GM18861 (cell line): Measurements from ENCODE around the gene G6PC2.
"Not testable (repeated sequence)": the region's sequence is repeated elsewhere in the genome, so short reads cannot be mapped to it uniquely, and the experiment has no call there.

Experiments
- ATAC-seq: cut with Tn5 transposase; IDR thresholded peaks from one replicate; pipeline ENCODE4 v1.9.1; 2021; ENCODE audit not compliant: unreplicated experiment

Gene G6PC2

DNA sequence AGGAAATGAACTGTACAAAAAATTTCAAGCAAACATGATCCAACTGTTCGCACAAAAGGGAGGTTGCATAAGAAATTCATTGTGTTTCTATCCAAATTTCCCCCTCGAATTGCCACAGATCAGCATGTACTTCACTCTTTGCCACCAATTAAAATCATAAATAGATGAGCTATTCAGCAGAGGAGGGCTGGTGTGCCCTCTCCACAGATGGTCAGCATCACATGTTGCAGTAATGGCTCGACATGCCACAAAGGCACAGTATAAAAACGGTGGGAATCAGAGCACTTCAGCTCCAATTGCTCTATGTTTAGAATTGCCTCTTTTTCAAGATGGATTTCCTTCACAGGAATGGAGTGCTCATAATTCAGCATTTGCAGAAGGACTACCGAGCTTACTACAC is at the start of gene G6PC2:
TSS of gene G6PC2 (plus strand) at position 289 of the 400 bp plus-strand sequence. CDS start at position 330, 41 bp downstream.
- no peak for ATAC-seq

- no peak for ATAC-seq
These were observed 49.3 kb upstream of the G6PC2 start for GRCh38 chr2:168851674-168852320.

DNA sequence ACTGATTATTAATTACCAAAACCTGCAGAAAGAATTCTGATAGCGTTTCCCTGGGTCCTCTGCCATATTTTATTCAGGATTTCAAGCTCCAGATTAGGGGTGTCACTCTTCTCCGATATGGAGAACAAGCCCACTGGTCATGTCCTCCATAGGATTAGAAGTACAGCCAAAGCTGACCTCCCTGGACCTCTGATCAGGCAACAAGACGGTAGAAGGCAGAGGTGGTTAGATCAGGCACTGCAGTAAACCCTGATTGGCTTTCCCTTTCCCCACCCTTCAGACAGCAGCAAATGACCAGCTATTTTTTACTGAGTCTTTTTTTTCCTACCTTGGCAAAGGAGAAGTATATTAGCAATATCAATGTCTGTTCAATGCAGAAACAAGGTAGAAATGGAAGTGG is 48.6 kb upstream of the G6PC2 start:
- no peak for ATAC-seq

DNA sequence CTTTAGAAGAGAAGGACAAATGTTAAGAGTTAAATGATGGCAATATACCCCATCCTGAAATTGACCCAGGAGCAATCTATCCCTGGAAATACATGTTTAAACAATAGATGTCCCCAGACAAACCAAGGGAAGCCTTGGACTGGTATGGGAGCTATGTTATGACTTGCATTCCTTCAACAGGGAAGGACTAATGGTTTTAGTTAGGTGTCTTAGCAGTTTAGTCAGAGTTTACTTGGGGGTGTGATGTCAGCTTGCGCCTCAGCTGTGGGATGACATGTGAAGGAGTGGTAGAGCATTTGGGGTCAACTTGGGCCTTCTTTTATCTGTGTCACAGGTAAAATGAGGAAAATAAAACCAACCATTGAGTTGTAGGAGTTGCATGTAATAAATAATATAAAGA is 47.6 kb upstream of the G6PC2 start:
- no peak for ATAC-seq

- no peak for ATAC-seq
These were observed 46.4 kb upstream of the G6PC2 start for GRCh38 chr2:168854651-168855050.

DNA sequence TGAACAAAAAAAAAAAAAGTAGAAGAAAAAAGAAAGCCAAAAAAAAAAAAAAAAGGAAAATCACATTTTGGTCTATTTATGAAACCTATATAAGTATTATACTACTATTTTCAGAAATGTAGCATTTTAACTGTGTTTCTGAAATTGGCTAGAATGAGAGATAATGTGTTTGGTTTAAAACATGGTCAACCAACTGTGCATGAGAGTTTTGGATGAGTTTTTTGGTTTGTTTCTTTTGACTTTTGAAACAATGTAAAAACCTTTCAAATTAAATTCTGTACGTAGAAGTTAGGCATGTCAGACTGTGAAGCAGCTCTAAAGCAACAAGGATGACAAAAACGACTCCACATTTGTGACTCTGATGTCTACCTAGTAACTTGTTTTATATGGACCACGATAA is 45.5 kb upstream of the G6PC2 start:
- ATAC-seq: no peak

GRCh38 chr2:168858146-168858545 is 42.9 kb upstream of the G6PC2 start:
- ATAC-seq: no peak

- not testable (repeated sequence) for ATAC-seq
These were observed 33.9 kb upstream of the G6PC2 start for GRCh38 chr2:168867164-168867563.

DNA sequence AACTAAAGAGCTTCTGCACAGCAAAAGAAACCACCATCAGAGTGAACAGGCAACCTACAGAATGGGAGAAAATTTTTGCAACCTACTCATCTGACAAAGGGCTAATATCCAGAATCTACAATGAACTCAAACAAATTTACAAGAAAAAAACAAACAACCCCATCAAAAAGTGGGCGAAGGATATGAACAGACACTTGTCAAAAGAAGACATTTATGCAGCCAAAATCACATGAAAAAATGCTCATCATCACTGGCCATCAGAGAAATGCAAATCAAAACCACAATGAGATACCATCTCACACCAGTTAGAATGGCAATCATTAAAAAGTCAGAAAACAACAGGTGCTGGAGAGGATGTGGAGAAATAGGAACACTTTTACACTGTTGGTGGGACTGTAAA is 30.7 kb upstream of the G6PC2 start:
- not testable (repeated sequence) for ATAC-seq

- not testable (repeated sequence) for ATAC-seq
These were observed 30.3 kb upstream of the G6PC2 start for GRCh38 chr2:168870824-168871223.

DNA sequence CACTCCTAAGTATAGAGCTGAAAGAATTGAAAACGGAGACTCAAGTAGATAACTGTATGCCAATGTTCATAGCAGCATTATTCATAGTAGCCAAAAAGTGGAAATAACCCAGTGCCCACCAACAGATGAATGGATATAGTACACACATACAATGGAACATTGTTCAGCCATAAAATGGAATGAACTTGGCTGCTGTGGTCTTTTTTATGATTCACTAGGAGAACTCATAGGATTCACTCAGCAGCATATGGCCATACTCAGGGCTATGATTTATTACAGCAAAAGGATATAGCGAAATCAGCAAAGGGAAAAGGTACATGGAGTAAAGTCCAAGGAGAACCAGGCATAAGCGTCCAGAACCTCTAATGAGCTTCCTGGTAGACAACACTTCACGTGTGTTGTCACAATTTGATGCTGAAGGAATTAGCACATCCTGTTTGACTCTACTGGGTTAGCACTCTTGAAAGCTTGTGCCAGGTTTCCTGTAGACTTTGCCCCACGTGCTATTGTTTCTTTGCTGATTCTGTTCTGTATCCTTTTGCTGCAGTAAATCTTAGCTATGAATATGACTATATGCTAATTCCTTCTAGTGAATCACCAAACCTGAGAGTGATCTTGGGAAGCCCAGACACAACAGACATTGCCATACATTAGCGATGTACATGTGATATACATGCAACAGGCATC is 26.6 kb upstream of the G6PC2 start:
- ATAC-seq: no peak

GRCh38 chr2:168882163-168882562 is 18.9 kb upstream of the G6PC2 start:
- ATAC-seq: not testable (repeated sequence)

GRCh38 chr2:168884975-168885374 is 16.1 kb upstream of the G6PC2 start:
- ATAC-seq: no peak

DNA sequence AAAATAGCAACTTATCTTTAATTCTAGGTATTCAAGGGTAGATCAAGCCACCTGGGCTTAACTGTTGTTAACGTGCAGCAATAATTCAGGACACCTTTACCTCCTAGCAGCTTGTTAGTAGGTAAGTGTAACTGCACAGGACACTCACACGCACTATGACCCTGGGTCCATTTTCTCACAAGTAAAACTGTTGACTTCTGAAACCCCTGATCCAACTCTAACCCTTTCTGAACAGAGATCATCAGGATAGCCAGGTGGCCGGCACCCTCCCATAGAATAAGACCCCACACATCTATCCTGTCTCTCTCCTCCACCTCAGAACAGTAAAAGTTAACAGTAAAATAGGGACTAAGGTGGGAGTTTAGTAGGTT is 11.5 kb upstream of the G6PC2 start:
- no peak for ATAC-seq

- peak; percentile 100 for ATAC-seq
These were observed 10.9 kb upstream of the G6PC2 start, which contains the start of gene SPC25 for GRCh38 chr2:168890006-168890782. Gene SPC25, minus strand, starts transcription at chr2:168890430. Its CDS starts 911 bp downstream, at chr2:168889519.

DNA sequence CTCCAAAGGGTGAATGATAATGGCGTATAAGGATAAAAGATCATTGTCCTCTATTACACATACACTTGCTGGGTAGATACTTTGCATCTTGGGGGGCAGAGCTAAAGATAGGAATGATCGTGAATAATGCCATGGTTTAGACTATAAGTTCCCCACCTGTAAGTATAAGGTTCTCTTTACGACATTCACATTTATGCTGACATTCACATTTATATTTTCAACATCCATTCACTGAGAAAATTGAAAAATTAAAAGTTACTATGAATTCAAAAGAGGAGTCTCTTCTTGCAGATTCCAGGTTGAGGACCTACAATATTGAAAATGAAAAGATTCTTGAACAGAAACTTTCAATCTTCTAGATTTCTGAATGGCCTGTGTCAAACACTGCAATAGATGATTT is 8.8 kb upstream of the G6PC2 start:
- no peak for ATAC-seq

DNA sequence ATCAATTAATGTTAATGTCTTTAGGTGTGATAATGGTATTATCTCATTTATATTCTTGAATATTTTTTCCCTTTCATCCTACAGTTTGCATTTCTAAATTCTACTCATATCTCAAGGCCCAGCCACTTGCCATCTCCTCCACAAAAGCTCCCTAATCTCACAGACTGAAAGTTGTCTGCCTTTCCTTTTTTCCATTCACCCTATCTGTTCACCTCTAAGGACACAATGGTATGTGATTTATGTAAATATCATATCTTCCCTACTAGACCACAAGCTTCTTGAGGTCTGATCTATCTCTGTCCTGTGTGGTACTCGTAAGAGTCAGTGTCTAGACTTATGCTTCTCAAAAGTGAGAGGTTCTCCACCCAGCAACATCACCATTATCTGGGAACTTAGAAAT is 7.0 kb upstream of the G6PC2 start:
- no peak for ATAC-seq

DNA sequence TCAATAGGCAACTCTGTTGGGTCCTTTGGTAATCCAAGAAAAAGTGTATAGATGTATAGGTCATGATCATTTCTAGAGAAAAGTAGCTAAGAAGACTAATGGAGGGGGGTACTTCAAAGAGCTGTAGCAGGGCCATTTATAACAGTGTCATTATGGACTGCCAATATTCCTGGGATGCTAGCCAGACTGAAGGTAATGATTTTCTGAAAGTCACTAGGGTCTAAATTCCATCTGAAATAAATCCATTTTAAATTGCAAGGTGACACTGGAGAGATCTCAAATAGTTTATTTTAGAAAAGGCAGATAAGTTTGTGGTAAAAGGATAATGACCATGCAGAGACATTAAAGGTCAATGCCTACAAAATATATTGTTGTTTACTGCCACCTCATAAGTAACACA is 6.4 kb upstream of the G6PC2 start:
- ATAC-seq: no peak

GRCh38 chr2:168895771-168896170 is 5.3 kb upstream of the G6PC2 start:
- ATAC-seq: no peak

DNA sequence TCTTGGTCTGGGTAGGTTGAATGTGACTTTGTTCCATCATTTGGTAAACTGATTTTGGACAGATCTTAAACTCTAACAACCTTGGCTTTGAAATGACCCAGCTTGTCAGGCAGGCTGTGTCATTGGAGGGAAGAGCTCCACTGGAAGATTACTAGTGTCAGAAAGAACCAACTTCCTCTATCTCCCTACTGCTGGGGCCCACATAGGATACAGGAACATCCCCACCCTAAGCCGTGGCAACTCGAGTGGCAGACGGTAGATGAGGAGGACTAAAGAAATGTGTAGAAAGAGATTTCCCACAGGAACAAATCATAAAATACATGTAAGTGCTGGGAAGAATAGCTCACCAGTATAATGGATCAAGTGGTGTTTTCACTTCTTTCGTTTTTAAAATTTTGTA is 4.3 kb upstream of the G6PC2 start:
- no peak for ATAC-seq

DNA sequence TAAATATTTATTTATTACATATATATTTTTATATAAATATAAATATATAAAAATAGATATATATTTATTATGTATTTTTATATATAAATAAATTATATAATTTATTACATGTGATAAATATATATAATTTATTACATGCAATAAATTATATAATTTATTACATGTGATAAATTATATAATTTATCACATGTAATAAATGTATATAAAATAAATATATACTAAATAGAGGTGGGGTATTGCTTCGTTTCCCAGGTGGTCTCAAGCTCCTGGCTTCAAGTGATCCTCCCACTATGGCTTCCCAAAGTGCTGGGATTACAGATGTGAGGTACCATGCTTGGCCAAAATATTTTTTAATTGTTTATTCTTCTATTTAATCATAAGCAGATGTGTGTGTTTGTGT is 3.6 kb upstream of the G6PC2 start:
- ATAC-seq: no peak

DNA sequence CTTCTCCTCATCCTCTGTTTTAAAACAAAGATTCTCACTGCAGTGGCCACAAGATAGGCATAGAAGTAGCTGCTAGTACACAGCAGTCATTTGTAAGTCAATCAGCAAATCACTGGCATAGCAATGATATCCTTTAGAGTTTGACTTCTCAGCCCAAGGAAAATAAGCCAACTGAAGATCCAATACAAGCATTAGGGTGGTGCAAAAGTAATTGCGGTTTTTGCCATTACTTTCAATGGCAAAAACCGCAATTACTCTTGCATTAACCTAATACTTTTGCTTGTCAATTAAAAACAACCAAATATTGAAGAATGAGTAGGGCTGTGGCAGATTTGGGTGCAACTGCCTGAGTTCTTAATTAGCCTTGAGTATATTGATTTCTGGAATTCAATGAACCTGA is 2.8 kb downstream of the G6PC2 start:
- no peak for ATAC-seq
